Esophagus squamous epithelium (tissue), 4 donors: ENCODE results near the gene SMAD3.

ENCODE experiments used
- CTCF ChIP-seq, 6 experiments: fragments of 450-650 bp in 4 of 6; fragments of 200-600 bp in 2 of 6; sonication (generic) in 2 of 6; IDR thresholded peaks; one replicate each; pipeline ENCODE4 v1.5.1; 2016 to 2019; ENCODE audit warnings: antibody characterized with exemption in 6 of 6, mild to moderate bottlenecking in 4 of 6, moderate library complexity in 4 of 6
- POLR2A ChIP-seq, 4 donors: fragments of 450-650 bp; IDR thresholded peaks; one replicate each; pipeline ENCODE4 v1.6.1; 2017; ENCODE audit warnings: antibody characterized with exemption in 4 of 4, mild to moderate bottlenecking in 4 of 4, moderate library complexity in 3 of 4

GRCh38 chr15:67116742-67117141 is 51.3 kb downstream of the SMAD3 start:
- TF ChIP-seq CTCF (IDR thresholded peaks at IDR 0.05) (no peak), POLR2A (IDR thresholded peaks at IDR 0.05) (no peak)
